Liver (tissue), 3 donors: ENCODE results near the gene ZBTB7A.

ENCODE experiments used
- RAD21 ChIP-seq, 2 donors: IDR thresholded peaks; 2 replicates each; pipeline ENCODE4 v1.6.1; 2016; ENCODE audit warnings: antibody characterized with exemption in 2 of 2, mild to moderate bottlenecking in 2 of 2
- YY1 ChIP-seq: IDR thresholded peaks from 2 replicates; pipeline ENCODE4 v1.6.1; 2016; ENCODE audit warnings: antibody characterized with exemption, mild to moderate bottlenecking
- TF ChIP-seq, protein P1 (sequence below): IDR thresholded peaks from 2 replicates; pipeline ENCODE4 v1.6.1; 2016; ENCODE audit warnings: antibody characterized with exemption, mild to moderate bottlenecking
- TF ChIP-seq, protein P2 (sequence below): fragments of 150-350 bp; IDR thresholded peaks from 2 replicates; pipeline ENCODE4 v1.5.1; 2017; ENCODE audit warnings: improper control_type of control experiment, low read depth, low read length; ENCODE audit not compliant: missing input control
- donor health status: healthy.
- donor health status: healthy.

DNA sequence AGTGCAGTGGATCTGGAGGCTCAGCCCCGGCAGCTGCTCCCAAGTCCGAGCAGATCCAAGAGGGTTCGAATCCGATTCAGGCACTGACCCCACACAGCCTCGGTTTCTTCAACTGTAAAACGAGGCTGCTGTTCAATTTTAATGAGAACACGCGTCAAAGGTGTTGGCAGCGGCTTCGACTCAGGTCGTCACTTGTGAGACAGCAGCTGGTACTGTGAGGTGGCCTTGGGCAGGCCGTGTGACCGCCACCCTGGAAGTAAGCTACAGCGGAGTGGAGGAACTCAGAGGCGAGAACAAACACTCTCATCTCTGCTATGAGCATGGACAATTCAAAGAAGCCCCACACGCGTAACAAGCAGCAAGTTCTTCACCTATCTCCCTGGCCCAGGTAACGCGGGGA lies 47.5 kb upstream of the ZBTB7A start:
- TF ChIP-seq YY1 (no peak), RAD21 (IDR thresholded peaks at IDR 0.05) (no peak)
- TF ChIP-seq, protein P1, sequence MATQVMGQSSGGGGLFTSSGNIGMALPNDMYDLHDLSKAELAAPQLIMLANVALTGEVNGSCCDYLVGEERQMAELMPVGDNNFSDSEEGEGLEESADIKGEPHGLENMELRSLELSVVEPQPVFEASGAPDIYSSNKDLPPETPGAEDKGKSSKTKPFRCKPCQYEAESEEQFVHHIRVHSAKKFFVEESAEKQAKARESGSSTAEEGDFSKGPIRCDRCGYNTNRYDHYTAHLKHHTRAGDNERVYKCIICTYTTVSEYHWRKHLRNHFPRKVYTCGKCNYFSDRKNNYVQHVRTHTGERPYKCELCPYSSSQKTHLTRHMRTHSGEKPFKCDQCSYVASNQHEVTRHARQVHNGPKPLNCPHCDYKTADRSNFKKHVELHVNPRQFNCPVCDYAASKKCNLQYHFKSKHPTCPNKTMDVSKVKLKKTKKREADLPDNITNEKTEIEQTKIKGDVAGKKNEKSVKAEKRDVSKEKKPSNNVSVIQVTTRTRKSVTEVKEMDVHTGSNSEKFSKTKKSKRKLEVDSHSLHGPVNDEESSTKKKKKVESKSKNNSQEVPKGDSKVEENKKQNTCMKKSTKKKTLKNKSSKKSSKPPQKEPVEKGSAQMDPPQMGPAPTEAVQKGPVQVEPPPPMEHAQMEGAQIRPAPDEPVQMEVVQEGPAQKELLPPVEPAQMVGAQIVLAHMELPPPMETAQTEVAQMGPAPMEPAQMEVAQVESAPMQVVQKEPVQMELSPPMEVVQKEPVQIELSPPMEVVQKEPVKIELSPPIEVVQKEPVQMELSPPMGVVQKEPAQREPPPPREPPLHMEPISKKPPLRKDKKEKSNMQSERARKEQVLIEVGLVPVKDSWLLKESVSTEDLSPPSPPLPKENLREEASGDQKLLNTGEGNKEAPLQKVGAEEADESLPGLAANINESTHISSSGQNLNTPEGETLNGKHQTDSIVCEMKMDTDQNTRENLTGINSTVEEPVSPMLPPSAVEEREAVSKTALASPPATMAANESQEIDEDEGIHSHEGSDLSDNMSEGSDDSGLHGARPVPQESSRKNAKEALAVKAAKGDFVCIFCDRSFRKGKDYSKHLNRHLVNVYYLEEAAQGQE = no peak
- TF ChIP-seq, protein P2, sequence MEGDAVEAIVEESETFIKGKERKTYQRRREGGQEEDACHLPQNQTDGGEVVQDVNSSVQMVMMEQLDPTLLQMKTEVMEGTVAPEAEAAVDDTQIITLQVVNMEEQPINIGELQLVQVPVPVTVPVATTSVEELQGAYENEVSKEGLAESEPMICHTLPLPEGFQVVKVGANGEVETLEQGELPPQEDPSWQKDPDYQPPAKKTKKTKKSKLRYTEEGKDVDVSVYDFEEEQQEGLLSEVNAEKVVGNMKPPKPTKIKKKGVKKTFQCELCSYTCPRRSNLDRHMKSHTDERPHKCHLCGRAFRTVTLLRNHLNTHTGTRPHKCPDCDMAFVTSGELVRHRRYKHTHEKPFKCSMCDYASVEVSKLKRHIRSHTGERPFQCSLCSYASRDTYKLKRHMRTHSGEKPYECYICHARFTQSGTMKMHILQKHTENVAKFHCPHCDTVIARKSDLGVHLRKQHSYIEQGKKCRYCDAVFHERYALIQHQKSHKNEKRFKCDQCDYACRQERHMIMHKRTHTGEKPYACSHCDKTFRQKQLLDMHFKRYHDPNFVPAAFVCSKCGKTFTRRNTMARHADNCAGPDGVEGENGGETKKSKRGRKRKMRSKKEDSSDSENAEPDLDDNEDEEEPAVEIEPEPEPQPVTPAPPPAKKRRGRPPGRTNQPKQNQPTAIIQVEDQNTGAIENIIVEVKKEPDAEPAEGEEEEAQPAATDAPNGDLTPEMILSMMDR = no peak
